ENCODE results near the gene KCNK1.
A peak's percentile ranks its signal among the peaks of the same experiment; 100 is the strongest.

KCNK1 gene

DNA sequence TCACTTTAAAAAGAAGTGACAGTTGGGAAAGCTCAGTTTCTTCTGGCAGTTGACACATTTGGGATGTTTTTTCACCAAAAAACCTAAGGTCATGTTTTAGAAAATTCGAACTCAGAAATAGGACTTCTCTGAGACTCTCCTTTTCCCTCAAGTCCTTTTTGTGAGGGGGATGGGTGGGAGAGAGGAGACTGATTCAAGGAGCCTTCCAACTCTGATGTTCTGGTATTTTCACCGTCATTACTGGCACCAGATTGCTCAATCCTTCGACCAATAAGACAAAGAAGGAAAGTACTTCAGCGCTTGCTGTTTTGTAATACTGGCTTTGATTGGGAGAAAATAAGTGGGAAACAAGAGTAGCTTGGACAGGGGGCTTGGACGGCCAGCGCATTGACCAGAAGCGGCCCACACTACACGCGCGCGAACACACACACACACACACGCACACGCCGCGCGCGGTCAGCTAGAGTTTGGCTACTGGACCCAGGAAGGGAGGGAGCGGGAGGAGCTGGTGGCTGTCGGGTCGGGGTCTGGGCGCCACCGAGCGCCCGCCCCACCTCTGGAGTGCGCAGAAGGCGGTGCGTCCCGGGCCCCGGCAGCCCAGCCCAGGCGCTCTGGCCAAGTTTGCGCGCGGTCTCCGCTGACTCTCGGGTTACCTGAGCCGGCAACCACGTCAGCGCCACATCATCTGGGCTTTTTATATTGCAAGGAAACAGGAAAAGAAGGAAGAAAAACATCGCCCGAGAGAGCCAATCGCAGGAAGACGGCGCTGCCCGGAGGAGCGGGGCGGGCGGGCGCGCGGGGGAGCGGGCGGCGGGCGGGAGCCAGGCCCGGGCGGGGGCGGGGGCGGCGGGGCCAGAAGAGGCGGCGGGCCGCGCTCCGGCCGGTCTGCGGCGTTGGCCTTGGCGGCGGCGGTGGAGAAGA lies at the start of gene KCNK1:
Gene KCNK1, plus strand, starts transcription at position 855 of the 921 bp plus-strand sequence. Its CDS starts 66 bp downstream, at position 921.
- no peaks in the 10 kb centered on the region for H3K36me3 Mint-ChIP-seq
- peaks cover 6% of the 10 kb centered on the region for H3K4me1 Mint-ChIP-seq
- H3K4me3 Mint-ChIP-seq: peak within 1 kb of the TSS; percentile 48
- ATAC-seq (no peak), DNase-seq (ENCODE audit: low spot score in 2 of 2) (no peak)
- H3K27ac Mint-ChIP-seq: no peak within 1 kb of the TSS
- H3K9me3 Mint-ChIP-seq: no peaks in the 10 kb centered on the region

DNA sequence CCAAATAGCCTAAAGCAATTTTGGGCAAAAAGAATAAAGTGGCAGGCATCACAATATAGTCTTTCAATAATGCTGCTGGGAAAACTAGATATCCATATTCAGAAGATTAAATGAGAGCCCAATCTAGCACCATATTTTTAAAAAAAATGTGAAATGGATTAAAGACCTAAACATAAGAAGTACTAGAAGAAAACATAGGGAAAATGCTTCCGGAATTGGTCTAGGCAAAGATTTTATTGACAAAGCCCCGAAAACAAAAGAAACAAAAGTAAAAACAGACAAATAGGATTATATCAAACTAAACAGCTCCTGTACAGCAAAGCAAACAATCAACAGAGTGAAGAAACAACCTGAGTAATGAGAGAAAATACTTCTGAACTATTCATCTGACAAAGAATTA lies 48.6 kb upstream of the KCNK1 start:
- H3K36me3 Mint-ChIP-seq: no peaks in the 10 kb centered on the region
- H3K4me1 Mint-ChIP-seq: no peaks in the 10 kb centered on the region
- no peak for ATAC-seq
- no peak for DNase-seq (ENCODE audit: low spot score in 2 of 2)
- no peak overlapping the region for H3K27ac Mint-ChIP-seq
- H3K4me3 Mint-ChIP-seq: no peak overlapping the region
- H3K9me3 Mint-ChIP-seq: peaks cover 21% of the 10 kb centered on the region

DNA sequence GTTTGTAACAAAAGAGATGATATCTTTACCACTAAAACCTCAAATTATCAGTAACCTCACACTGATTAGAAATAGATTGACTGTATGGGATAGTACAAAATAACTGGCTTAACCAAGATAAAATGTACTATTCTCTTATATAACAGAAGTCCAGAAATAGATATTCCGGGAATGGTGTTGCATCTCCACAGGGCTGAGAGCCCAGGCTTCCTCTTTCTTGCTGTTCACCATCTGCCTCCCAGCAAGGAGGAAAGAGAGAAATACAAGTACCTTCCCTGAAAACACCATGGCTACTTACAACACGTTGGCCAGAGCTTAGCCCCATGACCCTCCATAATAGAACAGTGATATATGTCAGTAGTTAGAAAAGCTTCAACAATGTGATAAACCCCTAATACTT lies 47.0 kb upstream of the KCNK1 start:
- DNase-seq (ENCODE audit: low spot score in 2 of 2) (no peak), ATAC-seq (no peak)
- Mint-ChIP-seq H3K36me3 (no peaks in the 10 kb centered on the region), H3K9me3 (peaks cover 14% of the 10 kb centered on the region), H3K27ac (no peak overlapping the region), H3K4me3 (no peak overlapping the region), H3K4me1 (no peaks in the 10 kb centered on the region)

DNA sequence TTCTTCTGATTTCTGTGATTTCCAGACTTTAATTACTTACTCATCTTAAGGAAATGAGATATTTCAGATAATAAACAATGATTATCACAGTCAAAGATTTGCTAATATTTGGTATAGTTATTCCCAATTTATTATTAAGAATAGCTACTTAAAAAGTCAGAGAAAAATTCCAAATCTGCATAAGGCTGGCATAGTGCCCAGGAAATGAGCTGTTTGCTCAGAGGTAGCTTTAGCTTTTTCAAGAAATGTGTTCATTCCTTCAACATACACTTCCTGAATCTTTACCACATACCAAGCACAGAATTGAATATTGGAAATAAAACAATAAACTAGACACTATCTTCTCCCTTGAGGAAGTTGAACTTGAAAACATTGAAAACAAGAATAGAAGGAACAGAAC lies 44.3 kb upstream of the KCNK1 start:
- peaks cover 3% of the 10 kb centered on the region for H3K9me3 Mint-ChIP-seq
- H3K27ac Mint-ChIP-seq: no peak overlapping the region
- no peak for DNase-seq (ENCODE audit: low spot score in 2 of 2)
- no peaks in the 10 kb centered on the region for H3K36me3 Mint-ChIP-seq
- H3K4me1 Mint-ChIP-seq: no peaks in the 10 kb centered on the region
- no peak for ATAC-seq
- H3K4me3 Mint-ChIP-seq: no peak overlapping the region

DNA sequence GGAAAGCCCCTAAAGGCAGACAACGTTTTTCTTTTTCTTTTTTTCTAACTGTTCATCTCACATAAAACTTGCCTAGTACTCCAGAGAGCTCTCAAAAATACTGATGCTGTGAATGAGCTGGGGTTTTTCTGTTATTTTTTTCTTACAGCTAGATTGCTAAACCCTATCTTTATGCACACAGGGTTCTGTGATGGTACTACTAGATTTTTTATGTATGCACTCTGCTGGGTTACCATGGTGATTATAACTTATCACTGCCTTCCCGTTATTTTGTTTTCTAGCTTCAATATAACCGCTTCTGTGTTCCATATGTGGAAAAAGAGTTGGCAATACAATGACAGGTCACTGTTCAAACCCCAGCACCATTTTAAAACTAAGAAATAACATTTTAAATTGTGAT lies 43.7 kb upstream of the KCNK1 start:
- no peaks in the 10 kb centered on the region for H3K36me3 Mint-ChIP-seq
- H3K4me1 Mint-ChIP-seq: no peaks in the 10 kb centered on the region
- no peak overlapping the region for H3K4me3 Mint-ChIP-seq
- peaks cover 3% of the 10 kb centered on the region for H3K9me3 Mint-ChIP-seq
- DNase-seq (ENCODE audit: low spot score in 2 of 2) (no peak), ATAC-seq (no peak)
- no peak overlapping the region for H3K27ac Mint-ChIP-seq

DNA sequence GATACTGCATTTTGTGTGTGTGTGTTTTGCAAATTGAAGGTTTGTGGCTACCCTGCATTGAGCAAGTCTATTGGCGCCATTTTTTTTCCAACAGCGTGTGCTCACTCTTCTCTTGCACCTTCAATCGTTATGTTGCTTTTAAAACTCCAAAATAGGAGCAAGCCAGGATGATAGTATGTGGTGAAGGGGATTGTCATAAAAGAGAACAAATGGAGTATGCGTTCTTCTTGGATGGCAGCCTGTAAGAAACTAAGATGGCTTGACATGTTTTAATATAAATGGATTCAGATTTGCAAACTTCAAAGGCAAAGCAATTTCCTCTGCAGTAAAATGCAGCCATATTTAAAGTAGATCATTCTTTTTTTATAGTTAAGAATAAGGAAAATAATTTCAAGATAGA lies 43.2 kb upstream of the KCNK1 start:
- Mint-ChIP-seq H3K9me3 (peaks cover 3% of the 10 kb centered on the region), H3K4me1 (no peaks in the 10 kb centered on the region), H3K4me3 (no peak overlapping the region), H3K36me3 (no peaks in the 10 kb centered on the region), H3K27ac (no peak overlapping the region)
- no peak for DNase-seq (ENCODE audit: low spot score in 2 of 2)
- no peak for ATAC-seq

DNA sequence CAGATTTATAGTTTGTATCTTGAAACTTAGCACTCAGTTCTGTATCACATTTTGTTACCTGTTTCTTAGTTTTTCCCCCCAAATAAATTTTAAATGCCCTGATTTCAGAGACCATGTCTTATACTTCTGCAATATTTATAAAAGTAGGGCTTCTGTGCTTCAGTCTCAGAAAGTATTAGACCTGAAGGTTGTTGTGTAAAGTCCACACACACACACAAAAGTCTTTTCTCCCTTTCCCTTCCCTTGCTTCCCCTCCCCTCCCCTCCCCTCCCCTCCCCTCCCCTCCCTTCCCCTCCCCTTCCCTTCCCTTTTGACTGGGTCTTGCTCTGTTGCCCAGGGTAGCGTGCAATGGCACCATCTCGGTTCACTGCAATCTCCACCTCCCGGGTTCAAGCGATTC lies 41.0 kb upstream of the KCNK1 start:
- no peak overlapping the region for H3K27ac Mint-ChIP-seq
- no peak for ATAC-seq
- H3K9me3 Mint-ChIP-seq: no peaks in the 10 kb centered on the region
- no peak overlapping the region for H3K4me3 Mint-ChIP-seq
- no peaks in the 10 kb centered on the region for H3K4me1 Mint-ChIP-seq
- H3K36me3 Mint-ChIP-seq: no peaks in the 10 kb centered on the region
- DNase-seq (ENCODE audit: low spot score in 2 of 2): no peak

DNA sequence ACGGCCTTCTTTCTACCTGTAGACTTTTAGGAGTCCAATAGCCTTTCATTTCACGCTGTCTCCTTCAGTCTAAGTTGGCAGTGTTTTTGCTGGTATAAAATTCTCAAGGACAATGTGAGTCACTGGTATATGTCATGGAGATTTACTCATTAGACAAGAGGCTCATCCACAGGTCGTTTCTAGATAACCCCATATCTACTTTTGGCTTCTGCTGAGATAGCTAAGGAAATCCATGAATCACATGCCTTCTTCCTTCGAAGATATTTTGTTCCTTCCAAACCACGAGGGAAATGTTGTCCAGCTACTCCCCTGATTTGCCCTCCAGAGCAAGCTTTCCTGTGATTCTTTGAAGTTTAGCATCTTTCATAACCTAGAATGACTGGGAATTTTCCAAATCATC lies 38.5 kb upstream of the KCNK1 start:
- no peak overlapping the region for H3K4me3 Mint-ChIP-seq
- ATAC-seq (no peak), DNase-seq (ENCODE audit: low spot score in 2 of 2) (no peak)
- H3K9me3 Mint-ChIP-seq: peaks cover 4% of the 10 kb centered on the region
- H3K4me1 Mint-ChIP-seq: no peaks in the 10 kb centered on the region
- no peak overlapping the region for H3K27ac Mint-ChIP-seq
- no peaks in the 10 kb centered on the region for H3K36me3 Mint-ChIP-seq

DNA sequence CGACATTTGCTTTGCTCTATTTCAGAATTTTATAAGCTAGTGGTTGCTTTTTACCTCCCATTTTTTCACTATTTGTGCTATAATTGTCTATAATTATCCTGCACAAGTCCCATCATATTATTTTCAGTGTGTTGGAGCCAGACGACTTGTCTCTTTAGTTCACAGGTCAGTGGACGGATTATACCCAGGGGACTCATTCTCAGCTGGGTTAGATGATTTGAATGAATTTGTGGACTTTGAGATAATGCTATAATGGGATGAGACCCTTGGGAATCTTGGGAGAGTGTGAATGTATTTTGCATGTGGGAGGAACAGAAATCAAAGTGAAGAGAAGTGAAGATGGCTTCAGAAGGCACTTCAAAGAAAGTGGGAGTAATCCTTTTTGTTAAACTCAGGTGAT lies 31.5 kb upstream of the KCNK1 start:
- Mint-ChIP-seq H3K4me1 (no peaks in the 10 kb centered on the region), H3K36me3 (no peaks in the 10 kb centered on the region), H3K9me3 (peaks cover 4% of the 10 kb centered on the region), H3K27ac (no peak overlapping the region), H3K4me3 (no peak overlapping the region)
- no peak for DNase-seq (ENCODE audit: low spot score in 2 of 2)
- ATAC-seq: no peak

DNA sequence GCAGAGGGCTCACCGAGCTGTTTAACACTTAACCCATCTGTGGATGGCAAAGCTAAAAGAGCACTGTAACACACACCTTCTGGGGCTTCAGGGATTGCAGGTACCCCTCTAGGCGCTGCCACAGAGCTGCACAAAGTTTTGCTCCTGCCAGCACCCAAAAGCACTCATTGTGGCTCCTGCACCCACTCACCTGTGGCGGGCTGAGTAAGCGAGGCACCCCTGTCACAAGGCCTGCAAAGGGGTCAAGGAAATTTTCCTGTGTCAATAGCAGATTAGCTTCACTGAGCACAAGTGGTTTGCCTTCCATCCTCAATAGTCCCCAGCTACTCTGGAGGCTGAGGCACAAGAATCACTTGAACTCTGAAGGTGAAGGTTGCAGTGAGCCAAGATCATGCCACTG lies 29.5 kb upstream of the KCNK1 start:
- DNase-seq (ENCODE audit: low spot score in 2 of 2) (no peak), ATAC-seq (no peak)
- Mint-ChIP-seq H3K4me3 (no peak overlapping the region), H3K4me1 (no peaks in the 10 kb centered on the region), H3K27ac (no peak overlapping the region), H3K9me3 (no peaks in the 10 kb centered on the region), H3K36me3 (no peaks in the 10 kb centered on the region)

DNA sequence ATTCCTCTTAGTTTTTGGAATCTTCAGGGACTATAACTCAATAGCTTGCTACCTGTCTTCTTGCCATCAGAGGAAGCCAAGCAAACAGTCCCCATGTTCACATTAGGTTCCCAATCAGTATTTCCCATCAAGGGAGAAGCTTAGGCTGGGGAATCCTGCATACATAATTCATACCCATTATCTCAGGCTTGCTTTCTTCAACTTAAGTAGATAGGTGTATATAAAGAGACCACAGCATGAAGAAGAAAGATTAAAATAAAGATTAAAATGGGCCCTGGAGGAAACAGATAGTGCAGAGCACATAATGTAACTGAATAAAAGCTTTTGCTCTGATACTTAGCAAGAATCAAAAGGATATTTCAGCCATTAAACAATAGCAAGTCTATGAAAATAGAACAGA lies 29.0 kb upstream of the KCNK1 start:
- Mint-ChIP-seq H3K36me3 (no peaks in the 10 kb centered on the region), H3K9me3 (no peaks in the 10 kb centered on the region), H3K4me3 (no peak overlapping the region), H3K27ac (no peak overlapping the region), H3K4me1 (no peaks in the 10 kb centered on the region)
- DNase-seq (ENCODE audit: low spot score in 2 of 2): no peak
- no peak for ATAC-seq

DNA sequence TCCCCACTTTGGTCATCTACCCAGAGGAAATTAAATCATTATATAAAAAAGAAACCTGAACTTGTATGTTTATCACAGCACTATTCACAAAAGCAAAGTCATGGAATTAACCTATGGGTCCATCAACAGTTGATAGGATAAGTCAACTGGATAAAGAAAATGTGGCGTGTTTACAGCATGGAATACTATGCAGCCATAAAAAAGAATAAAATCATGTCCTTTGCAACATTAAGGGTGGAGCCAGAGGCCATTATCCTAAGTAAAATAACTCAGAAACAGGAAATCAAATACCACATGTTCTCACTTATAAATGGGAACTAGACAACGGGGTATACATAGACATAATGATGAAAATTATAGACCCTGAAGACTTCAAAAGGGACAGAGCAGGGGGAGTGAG lies 27.6 kb upstream of the KCNK1 start:
- DNase-seq (ENCODE audit: low spot score in 2 of 2) (no peak), ATAC-seq (no peak)
- Mint-ChIP-seq H3K9me3 (no peaks in the 10 kb centered on the region), H3K27ac (no peak overlapping the region), H3K36me3 (no peaks in the 10 kb centered on the region), H3K4me1 (no peaks in the 10 kb centered on the region), H3K4me3 (no peak overlapping the region)

DNA sequence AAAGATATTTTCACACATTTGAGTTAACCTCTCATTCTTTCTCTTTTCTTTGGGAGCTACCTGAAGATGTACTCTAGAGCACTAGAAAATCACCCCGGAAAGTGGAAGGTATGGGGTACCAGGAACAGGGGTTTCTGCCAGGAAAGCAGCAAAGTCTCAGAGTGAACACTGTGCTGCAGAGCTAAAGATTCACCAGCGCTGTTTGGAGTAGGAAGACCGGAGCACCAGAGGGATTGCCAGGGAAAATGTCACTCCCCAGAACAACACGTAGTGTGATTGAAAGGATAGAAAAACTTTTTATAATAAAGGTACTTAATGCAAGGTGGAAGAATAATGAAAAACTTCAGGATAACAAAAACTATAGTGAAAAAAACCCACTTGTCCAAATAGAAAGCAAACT lies 26.7 kb upstream of the KCNK1 start:
- H3K4me3 Mint-ChIP-seq: no peak overlapping the region
- H3K36me3 Mint-ChIP-seq: no peaks in the 10 kb centered on the region
- no peak overlapping the region for H3K27ac Mint-ChIP-seq
- ATAC-seq: no peak
- DNase-seq (ENCODE audit: low spot score in 2 of 2): no peak
- no peaks in the 10 kb centered on the region for H3K4me1 Mint-ChIP-seq
- H3K9me3 Mint-ChIP-seq: no peaks in the 10 kb centered on the region

DNA sequence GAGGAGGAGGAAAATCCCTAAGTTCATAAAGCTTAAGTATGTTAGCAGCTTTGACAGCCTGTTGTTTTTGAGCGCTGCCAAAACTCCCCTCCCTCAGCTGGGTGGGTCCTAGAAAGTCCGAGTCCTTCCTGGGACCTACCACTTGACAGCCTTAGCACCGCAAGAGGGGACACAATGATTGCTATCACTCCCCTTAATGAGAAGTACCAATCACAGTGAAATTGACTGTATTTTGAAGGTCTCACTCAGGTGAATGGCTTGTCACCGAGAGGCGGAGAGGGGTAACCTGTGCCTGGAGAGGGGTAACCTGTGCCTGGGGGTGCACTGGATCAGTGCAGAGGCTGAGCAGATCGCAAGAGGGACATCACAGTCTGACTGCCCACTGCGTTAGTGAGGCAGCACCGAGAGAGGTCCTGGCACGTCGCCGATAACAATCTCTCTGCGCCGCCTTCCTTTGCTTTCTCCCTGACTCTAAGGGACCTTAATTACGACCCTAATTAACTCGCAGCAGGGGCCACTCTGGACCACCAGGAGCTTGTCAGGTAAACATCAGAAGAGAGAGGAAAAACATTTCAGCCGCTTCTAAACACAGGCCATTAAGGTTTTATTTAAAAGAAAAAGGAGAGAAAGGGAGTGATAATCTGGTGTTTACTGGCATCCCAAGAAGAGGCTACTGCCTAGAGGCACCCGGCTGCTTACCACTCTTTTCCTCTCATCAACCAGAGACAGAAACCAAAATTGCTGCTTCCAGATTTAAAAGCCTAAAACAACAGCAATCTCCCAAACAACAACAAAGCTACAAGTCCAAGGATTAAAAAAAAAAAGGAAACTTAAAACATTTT lies 25.7 kb upstream of the KCNK1 start:
- H3K27ac Mint-ChIP-seq: no peak overlapping the region
- H3K4me3 Mint-ChIP-seq: no peak overlapping the region

DNA sequence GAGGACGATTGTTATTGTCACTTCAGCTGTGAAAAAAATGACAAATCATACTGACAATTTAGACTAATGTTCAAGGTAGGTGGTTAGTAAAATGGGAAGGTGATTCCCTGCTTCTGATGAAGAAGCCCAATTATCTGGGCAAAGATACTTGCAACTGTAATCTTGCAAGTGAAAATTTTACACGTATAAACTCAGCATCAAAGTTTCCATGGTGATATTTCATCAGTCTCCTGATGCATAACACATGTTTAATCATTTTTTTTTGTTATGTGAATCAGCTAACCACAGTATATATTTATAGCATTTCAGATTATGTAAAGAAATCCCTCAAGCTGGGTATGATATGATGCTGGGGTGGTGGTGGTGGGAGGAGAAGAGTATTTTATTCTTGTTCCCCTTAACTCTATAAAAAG lies 16.4 kb upstream of the KCNK1 start:
- peak; percentile 77 for ATAC-seq
- no peak overlapping the region for H3K27ac Mint-ChIP-seq
- no peak for DNase-seq (ENCODE audit: low spot score in 2 of 2)
- H3K4me3 Mint-ChIP-seq: no peak overlapping the region
- H3K4me1 Mint-ChIP-seq: peaks cover 16% of the 10 kb centered on the region
- peaks cover 6% of the 10 kb centered on the region for H3K9me3 Mint-ChIP-seq
- no peaks in the 10 kb centered on the region for H3K36me3 Mint-ChIP-seq

More for the DNA sequence above, 25.7 kb upstream of the KCNK1 start:
- ATAC-seq (no peak), DNase-seq (ENCODE audit: low spot score in 2 of 2) (no peak)
- Mint-ChIP-seq H3K36me3 (no peaks in the 10 kb centered on the region), H3K4me1 (no peaks in the 10 kb centered on the region), H3K9me3 (no peaks in the 10 kb centered on the region)
